ENCODE data around the gene P2RY11.

P2RY11 gene

GRCh38 chr19:10113592-10113963 lies 2.1 kb downstream of the P2RY11 start:
- no peak for DNase-seq

- no peak for DNase-seq
Observed at GRCh38 chr19:10113964-10114650, 2.6 kb downstream of the P2RY11 start.

- DNase-seq, result no peak
Observed at GRCh38 chr19:10114651-10115391, 3.3 kb downstream of the P2RY11 start.

- no peak for DNase-seq
Observed at GRCh38 chr19:10115392-10116084, 4.0 kb downstream of the P2RY11 start.

GRCh38 chr19:10116085-10116865 lies 4.8 kb downstream of the P2RY11 start:
- no peak for DNase-seq

GRCh38 chr19:10116866-10117616 lies 5.5 kb downstream of the P2RY11 start:
- DNase-seq, result no peak

GRCh38 chr19:10118960-10119359 lies 7.5 kb downstream of the P2RY11 start:
- DNase-seq, result no peak

- DNase-seq, result no peak
Observed at GRCh38 chr19:10120538-10121189, 9.2 kb downstream of the P2RY11 start.

- no peak for DNase-seq
Observed at GRCh38 chr19:10122045-10122444, 10.6 kb downstream of the P2RY11 start.

GRCh38 chr19:10124429-10124828 lies 12.9 kb downstream of the P2RY11 start:
- DNase-seq, result no peak

GRCh38 chr19:10126213-10126639 lies 14.7 kb downstream of the P2RY11 start:
- no peak for DNase-seq

- DNase-seq, result no peak
Observed at GRCh38 chr19:10132905-10133304, 21.4 kb downstream of the P2RY11 start.

GRCh38 chr19:10133596-10133995 lies 22.1 kb downstream of the P2RY11 start:
- no peak for DNase-seq

GRCh38 chr19:10134040-10134439 lies 22.5 kb downstream of the P2RY11 start:
- DNase-seq, result no peak

- DNase-seq, result no peak
Observed at GRCh38 chr19:10135551-10136334, 24.2 kb downstream of the P2RY11 start.

- DNase-seq, result no peak
Observed at GRCh38 chr19:10136936-10137335, 25.4 kb downstream of the P2RY11 start.

- peak in 43 of 56 donors; percentile 2 to 79 (median 29) for DNase-seq
Observed at GRCh38 chr19:10137751-10138682, 26.5 kb downstream of the P2RY11 start.
